HCT116 (cell line): ENCODE data around the gene MRPL45.

ENCODE experiments used
- CEBPB ChIP-seq: IDR thresholded peaks from 2 replicates; pipeline ENCODE4 v1.6.1; 2012; ENCODE audit warnings: low read depth
- CTCF ChIP-seq, 3 experiments: fragments of 200-600 bp in 1 of 3; sonication (generic) in 1 of 3; IDR thresholded peaks in 2 of 3; conservative IDR thresholded peaks in 1 of 3; 2 replicates each; pipeline ENCODE4 v1.5.1; 2012 to 2017; ENCODE audit warnings: low read depth in 2 of 3, low read length in 2 of 3, antibody characterized with exemption in 1 of 3, borderline replicate concordance in 1 of 3, control low read depth in 1 of 3, mild to moderate bottlenecking in 1 of 3, mixed read lengths in 1 of 3, mixed run types in 1 of 3, moderate library complexity in 1 of 3; ENCODE audit not compliant: insufficient read depth in 1 of 3
- POLR2A ChIP-seq: IDR thresholded peaks from 2 replicates; pipeline ENCODE4 v1.7.0; 2011; ENCODE audit warnings: borderline replicate concordance; ENCODE audit not compliant: insufficient read depth, insufficient read length; ENCODE audit errors: extremely low read depth
- REST ChIP-seq: IDR thresholded peaks from 2 replicates; pipeline ENCODE4 v1.6.1; 2012; ENCODE audit warnings: low read depth
- SP1 ChIP-seq: IDR thresholded peaks from 2 replicates; pipeline ENCODE4 v1.6.1; 2012; ENCODE audit warnings: low read depth

GRCh38 chr17:38334480-38335364 lies 37.8 kb downstream of the MRPL45 start:
- TF ChIP-seq SP1 (no peak), POLR2A (no peak), CEBPB (no peak), CTCF (IDR thresholded peaks at IDR 0.05 in 2 of 3, conservative IDR thresholded peaks at IDR 0.05 in 1 of 3; ENCODE audit: borderline replicate concordance in 1 of 3, insufficient read depth in 1 of 3, low read depth in 2 of 3, low read length in 2 of 3) (no peak), REST (no peak)
